A549 (cell line): ENCODE data around the gene ECE1.

ENCODE experiments used
- CTCF ChIP-seq: fragments of >200 bp; sonication (Bioruptor Twin); formaldehyde crosslinking; IDR thresholded peaks from 3 replicates; pipeline ENCODE4 v1.5.1; 2016
- JUNB ChIP-seq: fragments of >200 bp; sonication (Bioruptor Twin); formaldehyde crosslinking; IDR thresholded peaks from 2 replicates; pipeline ENCODE4 v1.6.1; 2016
- REST ChIP-seq: fragments of 200-600 bp; sonication (generic); IDR thresholded peaks from 2 replicates; pipeline ENCODE4 v1.6.1; 2016; ENCODE audit warnings: antibody characterized with exemption, mild to moderate bottlenecking, moderate library complexity

- TF ChIP-seq JUNB, result no peak
- no peak for TF ChIP-seq CTCF
- no peak for TF ChIP-seq REST
Observed at GRCh38 chr1:21189906-21190500, 100.3 kb downstream of the ECE1 start.
